K562 (cell line): ENCODE results near the gene DEGS2. TPM values are rescaled to one million over a fixed set of nuclear protein-coding genes. Genes with fewer than 3 reads are reported as not detected.

Experiments used
- CTBP1 ChIP-seq: fragments of 450-650 bp; IDR thresholded peaks from 2 replicates; pipeline ENCODE4 v1.6.1; 2016; ENCODE audit warnings: borderline replicate concordance
- CTCFL ChIP-seq: IDR thresholded peaks from 2 replicates; pipeline ENCODE4 v1.6.1; 2011; ENCODE audit warnings: borderline replicate concordance, low read depth, mild to moderate bottlenecking, moderate library complexity, low read length; ENCODE audit not compliant: insufficient read depth, poor library complexity, severe bottlenecking
- DDX20 ChIP-seq: fragments of 450-650 bp; IDR thresholded peaks from 2 replicates; pipeline ENCODE4 v1.6.1; 2016; ENCODE audit warnings: missing genetic modification characterization, low read depth, mild to moderate bottlenecking, missing compliant biosample characterization, moderate library complexity
- DEAF1 ChIP-seq: fragments of 450-650 bp; formaldehyde crosslinking; IDR thresholded peaks from 2 replicates; pipeline ENCODE4 v1.4.0; 2020; ENCODE audit warnings: mild to moderate bottlenecking, moderate library complexity
- FOS ChIP-seq: IDR thresholded peaks from 3 replicates; pipeline ENCODE4 v1.6.1; 2011; ENCODE audit not compliant: insufficient read length; ENCODE audit errors: extremely low read depth
- FOXO4 ChIP-seq: fragments of 450-650 bp; formaldehyde crosslinking; IDR thresholded peaks from 2 replicates; pipeline ENCODE4 v1.4.0; 2020; ENCODE audit warnings: mild to moderate bottlenecking, moderate library complexity
- KAT2B ChIP-seq: IDR thresholded peaks from one replicate; pipeline ENCODE4 v1.6.1; 2012; ENCODE audit warnings: low read depth, mild to moderate bottlenecking, control low read depth, inconsistent platforms, low read length, moderate library complexity
- POLR2A ChIP-seq: fragments of 450-650 bp; conservative IDR thresholded peaks from 2 replicates; pipeline ENCODE4 v1.6.1; 2016
- USF1 ChIP-seq: sonication (generic); formaldehyde crosslinking; IDR thresholded peaks from 2 replicates; pipeline ENCODE4 v1.9.0; 2022; ENCODE audit warnings: mild to moderate bottlenecking, missing genetic modification reagents
- XRCC3 ChIP-seq: fragments of 450-650 bp; IDR thresholded peaks from 2 replicates; pipeline ENCODE4 v1.6.1; 2017; ENCODE audit warnings: mild to moderate bottlenecking, moderate library complexity
- ZMIZ1 ChIP-seq, 2 experiments: fragments of 150-350 bp in 1 of 2; IDR thresholded peaks; 2 replicates each; pipeline ENCODE4 v1.6.1; 2012 to 2016; ENCODE audit warnings: low read depth in 2 of 2, low read length in 2 of 2, mild to moderate bottlenecking in 1 of 2, moderate library complexity in 1 of 2
- ZNF280B ChIP-seq: fragments of 250-450 bp; sonication (Bioruptor Pico); IDR thresholded peaks from 2 replicates; pipeline ENCODE4 v1.5.1; 2021; ENCODE audit warnings: mild to moderate bottlenecking
- ZNF551 ChIP-seq: fragments of 250-450 bp; sonication (Bioruptor Pico); IDR thresholded peaks from 2 replicates; pipeline ENCODE4 v1.5.0; 2021; ENCODE audit warnings: mild to moderate bottlenecking, moderate library complexity
- ZNF561 ChIP-seq: fragments of 450-650 bp; formaldehyde crosslinking; conservative IDR thresholded peaks from 2 replicates; pipeline ENCODE4 v1.4.0; 2020; ENCODE audit warnings: mild to moderate bottlenecking, moderate library complexity
- polyA plus RNA-seq, 8 experiments: library from polyadenylated mRNA; depleted of rRNA in 4 of 8; stranded (reverse) in 5 of 8; unstranded in 3 of 8; fragments of >200 nt; fragmentation: Nextera tagmentation in 2 of 8; fragmentation: Illumina TruSeq in 1 of 8; extraction: Ambion mirVana in 2 of 8; extraction: Trizol in 1 of 8; gene quantifications; 2 replicates each; pipeline versions ENCODE4 v1.2.1 to v1.2.3, GENCODE V29; 2011 to 2014; ENCODE audit warnings: inconsistent platforms in 1 of 8, missing spikeins in 1 of 8
- total RNA-seq, 7 experiments: library from RNA; depleted of rRNA in 6 of 7; stranded (reverse); fragments of >200 nt in 6 of 7; fragmentation: Illumina TruSeq in 2 of 7; extraction: Trizol in 2 of 7; gene quantifications; 2 replicates each; pipeline versions ENCODE4 v1.2.1 to v1.2.3, GENCODE V29; 2011 to 2021; ENCODE audit warnings: low replicate concordance in 1 of 7

Gene DEGS2
- total and polyA plus RNA-seq, 9 of the 15 experiments (the other 6 are each of a cell fraction or from before 2014, with no cell fraction given): 0.22 to 2.9 (median 0.70) TPM

GRCh38 chr14:100142073-100143040, 17.1 kb downstream of the DEGS2 start (continued):
- TF ChIP-seq DEAF1 (CRISPR knock-in tag) (no peak), KAT2B (no peak), CTCFL (no peak), CTBP1 (peak; percentile 52; the same call in 1 of the 2 replicates), FOXO4 (CRISPR knock-in tag) (no peak), ZMIZ1 (IDR thresholded peaks at IDR 0.05; ENCODE audit: low read depth in 2 of 2, low read length in 2 of 2) (peak in 1 of 2 experiments; percentile 88; a peak in 1 of 4 replicates), USF1 (peak; percentile 73), ZNF561 (CRISPR knock-in tag) (no peak), FOS (no peak), ZNF551 (no peak), DDX20 (no peak), ZNF280B (CRISPR knock-in tag) (no peak), POLR2A (peak; percentile 84), XRCC3 (no peak)
